Neuronal stem cell (in vitro differentiated cells): Measurements from ENCODE around the gene MUL1.
"Not testable (repeated sequence)": the region's sequence is repeated elsewhere in the genome, so short reads cannot be mapped to it uniquely, and the experiment has no call there.

Experiments used
- DNase-seq: peaks from one replicate; pipeline ENCODE4 v3.0.0-alpha.2; 2013; ENCODE audit warnings: low spot score
- H2AFZ ChIP-seq: one replicate; pipeline ENCODE4 v1.6.1; 2013; ENCODE audit warnings: mild to moderate bottlenecking, low read length, inconsistent platforms
- H2AK5ac ChIP-seq: 2 replicates; pipeline ENCODE4 v1.6.1; 2013; ENCODE audit warnings: low read depth, mild to moderate bottlenecking, inconsistent platforms, low read length, moderate library complexity, mixed read lengths
- H2BK120ac ChIP-seq: 2 replicates; pipeline ENCODE4 v1.6.1; 2013; ENCODE audit warnings: low read depth, mild to moderate bottlenecking, inconsistent platforms, low read length, moderate library complexity, mixed read lengths
- H2BK12ac ChIP-seq: one replicate; pipeline ENCODE4 v1.6.1; 2013; ENCODE audit warnings: low read length, inconsistent platforms
- H2BK15ac ChIP-seq: 2 replicates; pipeline ENCODE4 v1.6.1; 2013; ENCODE audit warnings: mild to moderate bottlenecking, low read length, inconsistent platforms, mixed read lengths
- H2BK5ac ChIP-seq: one replicate; pipeline ENCODE4 v1.6.1; 2013; ENCODE audit warnings: inconsistent platforms, mild to moderate bottlenecking, low read length, moderate library complexity
- H3K14ac ChIP-seq: one replicate; pipeline ENCODE4 v1.6.1; 2013; ENCODE audit warnings: low read length, inconsistent platforms
- H3K18ac ChIP-seq: 2 replicates; pipeline ENCODE4 v1.6.1; 2013; ENCODE audit warnings: low read length, inconsistent platforms
- H3K23ac ChIP-seq: 2 replicates; pipeline ENCODE4 v1.6.1; 2013; ENCODE audit warnings: low read depth, mild to moderate bottlenecking, mixed read lengths, low read length, inconsistent platforms; ENCODE audit not compliant: poor library complexity
- H3K27ac ChIP-seq: replicated peaks from 3 replicates; pipeline ENCODE4 v1.5.1; 2013; ENCODE audit warnings: low read length, inconsistent platforms
- H3K27me3 ChIP-seq, 3 experiments: 2 replicates each; pipeline ENCODE4 v1.6.1; 2013; ENCODE audit warnings: low read length in 3 of 3, mild to moderate bottlenecking in 2 of 3, inconsistent platforms in 1 of 3, low read depth in 1 of 3, mixed read lengths in 1 of 3, moderate library complexity in 1 of 3; ENCODE audit not compliant: control insufficient read depth in 3 of 3, insufficient read depth in 3 of 3
- H3K36me3 ChIP-seq, 2 donors: replicated peaks in 1 of 2; 2 replicates each; pipeline ENCODE4 v1.6.1; 2013; ENCODE audit warnings: low read length in 2 of 2; ENCODE audit not compliant: control insufficient read depth in 2 of 2, insufficient read depth in 2 of 2
- H3K4ac ChIP-seq: 2 replicates; pipeline ENCODE4 v1.6.1; 2013; ENCODE audit warnings: inconsistent platforms, mild to moderate bottlenecking, low read length, moderate library complexity
- H3K4me1 ChIP-seq, 2 donors: 1 replicate in 1 of 2; 2 replicates in 1 of 2; pipeline ENCODE4 v1.6.1; 2013; ENCODE audit warnings: low read length in 2 of 2, low read depth in 1 of 2; ENCODE audit not compliant: control insufficient read depth in 2 of 2, insufficient read depth in 1 of 2
- H3K4me2 ChIP-seq: one replicate; pipeline ENCODE4 v1.6.1; 2013; ENCODE audit warnings: mild to moderate bottlenecking, low read length, inconsistent platforms; ENCODE audit not compliant: insufficient read depth, poor library complexity, severe bottlenecking
- H3K4me3 ChIP-seq, 2 donors: 2 replicates each; pipeline ENCODE4 v1.5.1; 2013; ENCODE audit warnings: low read length in 2 of 2, mild to moderate bottlenecking in 2 of 2, inconsistent platforms in 1 of 2, moderate library complexity in 1 of 2
- H3K79me1 ChIP-seq: one replicate; pipeline ENCODE4 v1.6.1; 2013; ENCODE audit warnings: low read depth, mild to moderate bottlenecking, inconsistent platforms, low read length, moderate library complexity
- H3K9ac ChIP-seq: one replicate; pipeline ENCODE4 v1.6.1; 2013; ENCODE audit warnings: mild to moderate bottlenecking, low read depth, low read length, inconsistent platforms; ENCODE audit not compliant: poor library complexity
- H3K9me3 ChIP-seq, 2 donors: replicated peaks in 1 of 2; 2 replicates each; pipeline versions ENCODE3 to v1.6.1; 2013; ENCODE audit warnings: low read length in 2 of 2, mild to moderate bottlenecking in 2 of 2, inconsistent platforms in 1 of 2, low read depth in 1 of 2, mixed read lengths in 1 of 2, moderate library complexity in 1 of 2; ENCODE audit not compliant: control insufficient read depth in 2 of 2, insufficient read depth in 1 of 2
- H4K8ac ChIP-seq: one replicate; pipeline ENCODE4 v1.6.1; 2013; ENCODE audit warnings: low read depth, mild to moderate bottlenecking, inconsistent platforms, low read length, moderate library complexity
- H4K91ac ChIP-seq: one replicate; pipeline ENCODE4 v1.6.1; 2013; ENCODE audit warnings: low read length, low read depth, mild to moderate bottlenecking, inconsistent platforms; ENCODE audit not compliant: poor library complexity
- WGBS, 2 donors: extraction: QIAGEN DNeasy Blood & Tissue Kit; methylation state at CpG; one replicate each; pipeline ENCODE4 v1.1.7; 2013; ENCODE audit warnings: missing lambda C conversion rate in 2 of 2, mixed read lengths in 1 of 2; ENCODE audit not compliant: insufficient read length in 2 of 2, insufficient replicate concordance in 1 of 2; ENCODE audit errors: extremely low coverage in 2 of 2; 5-methylcytosine and 5-hydroxymethylcytosine counted together

The MUL1 gene

GRCh38 chr1:20497506-20497905, 10.4 kb downstream of the MUL1 start:
- WGBS, 2 donors = no CpG with 5 or more reads among the region's 6 CpGs

GRCh38 chr1:20496725-20497383, 11.1 kb downstream of the MUL1 start:
- H2BK12ac ChIP-seq, H2AK5ac ChIP-seq, DNase-seq, H2BK120ac ChIP-seq, H3K79me1 ChIP-seq, H3K23ac ChIP-seq, H3K4me2 ChIP-seq, H2AFZ ChIP-seq, H4K8ac ChIP-seq, H2BK5ac ChIP-seq, H3K4me1 ChIP-seq, H3K14ac ChIP-seq, H3K4me3 ChIP-seq, H3K4ac ChIP-seq, H2BK15ac ChIP-seq, H3K27ac ChIP-seq, H3K9me3 ChIP-seq, H4K91ac ChIP-seq, H3K18ac ChIP-seq, H3K9ac ChIP-seq: not testable (repeated sequence)
- no CpG with 5 or more reads among the region's 12 CpGs for WGBS, 2 donors
- peaks cover 0 to 13% (median 0%) of the 10 kb centered on the region in 3 experiments for H3K27me3 ChIP-seq
- peaks cover 27 to 36% of the 10 kb centered on the region in 2 donors for H3K36me3 ChIP-seq

More at GRCh38 chr1:20497506-20497905, 10.4 kb downstream of the MUL1 start:
- no peak overlapping the region for H4K91ac ChIP-seq
- no peak for DNase-seq
- H2BK12ac ChIP-seq = no peak overlapping the region
- H3K9me3 ChIP-seq = no peaks in the 10 kb centered on the region
- no peak overlapping the region for H2AFZ ChIP-seq
- H2BK5ac ChIP-seq = no peak overlapping the region
- peaks cover 2 to 5% of the 10 kb centered on the region in 2 donors for H3K4me1 ChIP-seq
- H4K8ac ChIP-seq = no peak overlapping the region
- H3K9ac ChIP-seq = no peak overlapping the region
- peaks cover 0 to 7% (median 0%) of the 10 kb centered on the region in 3 experiments for H3K27me3 ChIP-seq
- no peak overlapping the region for H2AK5ac ChIP-seq
- H3K4me2 ChIP-seq = no peak overlapping the region
- H2BK120ac ChIP-seq = no peak overlapping the region
- no peak overlapping the region for H3K14ac ChIP-seq
- H3K79me1 ChIP-seq = no peaks in the 10 kb centered on the region
- no peak overlapping the region for H3K18ac ChIP-seq
- H3K4ac ChIP-seq = no peak overlapping the region
- H3K4me3 ChIP-seq = no peak overlapping the region
- no peak overlapping the region for H3K23ac ChIP-seq
- H3K36me3 ChIP-seq = peaks cover 28 to 42% of the 10 kb centered on the region in 2 donors
- H3K27ac ChIP-seq = no peak overlapping the region
- no peak overlapping the region for H2BK15ac ChIP-seq

GRCh38 chr1:20496241-20496661, 11.7 kb downstream of the MUL1 start:
- Histone ChIP-seq H3K9ac (no peak overlapping the region), H3K14ac (no peak overlapping the region), H2AFZ (no peak overlapping the region), H3K4me1 (peaks cover 2 to 5% of the 10 kb centered on the region in 2 donors), H3K36me3 (peaks cover 23 to 30% of the 10 kb centered on the region in 2 donors), H3K9me3 (no peaks in the 10 kb centered on the region), H3K79me1 (no peaks in the 10 kb centered on the region), H3K4me3 (no peak overlapping the region), H2BK5ac (no peak overlapping the region), H3K27me3 (peaks cover 0 to 19% (median 0%) of the 10 kb centered on the region in 3 experiments), H2BK12ac (no peak overlapping the region), H3K23ac (no peak overlapping the region), H4K8ac (no peak overlapping the region), H2BK120ac (no peak overlapping the region), H4K91ac (no peak overlapping the region), H3K4ac (no peak overlapping the region), H3K18ac (no peak overlapping the region), H3K27ac (no peak overlapping the region), H2BK15ac (no peak overlapping the region), H2AK5ac (no peak overlapping the region), H3K4me2 (no peak overlapping the region)
- DNase-seq = no peak
- WGBS, 2 donors = no CpG with 5 or more reads among the region's 8 CpGs

GRCh38 chr1:20495661-20496060, 12.3 kb downstream of the MUL1 start:
- no CpG with 5 or more reads among the region's 1 CpG for WGBS, 2 donors
- Histone ChIP-seq H2BK15ac (no peak overlapping the region), H3K27ac (no peak overlapping the region)

More at GRCh38 chr1:20495661-20496060, 12.3 kb downstream of the MUL1 start:
- peaks cover 17 to 24% of the 10 kb centered on the region in 2 donors for H3K36me3 ChIP-seq
- no peak overlapping the region for H3K4me2 ChIP-seq
- H2AK5ac ChIP-seq = no peak overlapping the region
- H3K79me1 ChIP-seq = no peaks in the 10 kb centered on the region
- H3K18ac ChIP-seq = no peak overlapping the region
- no peak overlapping the region for H4K91ac ChIP-seq
- H3K4me1 ChIP-seq = peaks cover 2 to 5% of the 10 kb centered on the region in 2 donors
- H3K4ac ChIP-seq = no peak overlapping the region
- no peak overlapping the region for H4K8ac ChIP-seq
- no peak for DNase-seq
- H2AFZ ChIP-seq = no peak overlapping the region
- H2BK120ac ChIP-seq = no peak overlapping the region
- no peak overlapping the region for H2BK12ac ChIP-seq
- peaks cover 0 to 22% (median 0%) of the 10 kb centered on the region in 3 experiments for H3K27me3 ChIP-seq
- H3K23ac ChIP-seq = no peak overlapping the region
- H3K14ac ChIP-seq = no peak overlapping the region
- no peak overlapping the region for H2BK5ac ChIP-seq
- H3K4me3 ChIP-seq = no peak overlapping the region
- H3K9ac ChIP-seq = no peak overlapping the region
- no peaks in the 10 kb centered on the region for H3K9me3 ChIP-seq
